Cardiac fibroblast (primary cell): ENCODE measurements around the gene HSBP1L1.
A peak's percentile ranks its signal among the peaks of the same experiment; 100 is the strongest.

Source experiments
- DNase-seq, 2 donors: peaks; one replicate each; pipeline versions ENCODE4 v3.0.0 to v3.0.0-alpha.2; 2010; ENCODE audit warnings: low read depth in 2 of 2
- H3K4me3 ChIP-seq, 2 donors: replicated peaks in 1 of 2; 1 replicate in 1 of 2; 2 replicates in 1 of 2; pipeline ENCODE4 v1.5.1; 2011; ENCODE audit warnings: low read depth in 2 of 2, low read length in 2 of 2, mild to moderate bottlenecking in 2 of 2, moderate library complexity in 1 of 2
- CTCF ChIP-seq: IDR thresholded peaks from one replicate; pipeline ENCODE4 v1.5.1; 2011; ENCODE audit warnings: low read depth, mild to moderate bottlenecking, low read length, inconsistent platforms

HSBP1L1 gene

GRCh38 chr18:79930020-79930642 is 34.3 kb upstream of the HSBP1L1 start:
- no peak for TF ChIP-seq CTCF
- no peak for DNase-seq
- no peak overlapping the region for H3K4me3 ChIP-seq

- H3K4me3 ChIP-seq, result no peak overlapping the region
- DNase-seq, result no peak
- TF ChIP-seq CTCF, result no peak
These were observed 33.0 kb upstream of the HSBP1L1 start for GRCh38 chr18:79931475-79931874.

GRCh38 chr18:79932907-79933306 is 31.5 kb upstream of the HSBP1L1 start:
- DNase-seq, result no peak
- TF ChIP-seq CTCF, result no peak
- H3K4me3 ChIP-seq, result no peak overlapping the region

- peak; percentile 28 for TF ChIP-seq CTCF
- no peak overlapping the region for H3K4me3 ChIP-seq
- peak; percentile 52 to 58 for DNase-seq
These were observed 30.7 kb upstream of the HSBP1L1 start for GRCh38 chr18:79933765-79934164.

GRCh38 chr18:79934311-79935097 is 29.9 kb upstream of the HSBP1L1 start:
- TF ChIP-seq CTCF, result no peak
- no peak for DNase-seq
- no peak overlapping the region for H3K4me3 ChIP-seq

- H3K4me3 ChIP-seq, result no peak overlapping the region
- TF ChIP-seq CTCF, result no peak
These were observed 29.4 kb upstream of the HSBP1L1 start for GRCh38 chr18:79935098-79935480.

More at GRCh38 chr18:79935098-79935480, 29.4 kb upstream of the HSBP1L1 start:
- DNase-seq, result no peak
